Neural cell (in vitro differentiated cells): ENCODE results near the gene SNX13. TPM values are rescaled to one million over a fixed set of nuclear protein-coding genes. Genes with fewer than 3 reads are reported as not detected.

Experiments
- H2AFZ ChIP-seq: fragments of 200-600, 300-800 bp; sonication (generic), shearing (Covaris generic); 2 replicates; pipeline ENCODE4 v1.6.0; 2014; ENCODE audit warnings: low read depth, mild to moderate bottlenecking, antibody characterized with exemption, low read length, moderate library complexity
- H3F3A ChIP-seq: fragments of 200-600 bp; shearing (Covaris generic); 2 replicates; pipeline ENCODE4 v1.6.1; 2016; ENCODE audit warnings: mild to moderate bottlenecking, moderate library complexity, mixed read lengths, antibody characterized with exemption, low read length; ENCODE audit not compliant: insufficient read depth, poor library complexity, severe bottlenecking
- H3K27ac ChIP-seq: fragments of 200-600, 300-800 bp; sonication (generic), shearing (Covaris generic); 2 replicates; pipeline ENCODE4 v1.5.1; 2014; ENCODE audit warnings: mild to moderate bottlenecking, low read length, moderate library complexity
- H3K27me3 ChIP-seq: fragments of 300-800, 200-600 bp; sonication (generic), shearing (Covaris generic); 2 replicates; pipeline ENCODE4 v1.6.0; 2014; ENCODE audit warnings: mild to moderate bottlenecking, low read depth, low read length, moderate library complexity; ENCODE audit not compliant: insufficient read depth
- H3K36me3 ChIP-seq: fragments of 300-800, 200-600 bp; sonication (generic), shearing (Covaris generic); 2 replicates; pipeline ENCODE4 v1.5.1; 2014; ENCODE audit warnings: mild to moderate bottlenecking, antibody characterized with exemption, low read length, moderate library complexity; ENCODE audit not compliant: insufficient read depth
- H3K4me2 ChIP-seq: fragments of 300-800, 200-600 bp; sonication (generic), shearing (Covaris generic); 2 replicates; pipeline ENCODE4 v1.6.0; 2014; ENCODE audit warnings: mild to moderate bottlenecking, low read length
- H3K4me3 ChIP-seq: fragments of 300-800, 200-600 bp; sonication (generic), shearing (Covaris generic); 2 replicates; pipeline ENCODE4 v1.5.1; 2014; ENCODE audit warnings: mild to moderate bottlenecking, low read length, moderate library complexity
- H3K79me2 ChIP-seq: fragments of 200-600 bp; shearing (Covaris generic); replicated peaks from 2 replicates; pipeline ENCODE4 v1.6.0; 2014; ENCODE audit warnings: mild to moderate bottlenecking, low read length, moderate library complexity; ENCODE audit not compliant: insufficient read depth
- H3K9ac ChIP-seq: fragments of 300-800, 200-600 bp; sonication (generic), shearing (Covaris generic); 2 replicates; pipeline ENCODE4 v1.6.1; 2016; ENCODE audit warnings: mild to moderate bottlenecking, low read length, mixed read lengths
- H3K9me2 ChIP-seq: fragments of 200-600 bp; shearing (Covaris generic); 2 replicates; pipeline ENCODE4 v1.6.1; 2016; ENCODE audit warnings: mild to moderate bottlenecking, low read length, mixed read lengths; ENCODE audit not compliant: insufficient read depth
- H3K9me3 ChIP-seq: fragments of 200-600, 300-800 bp; sonication (generic), shearing (Covaris generic); 2 replicates; pipeline ENCODE4 v1.6.1; 2016; ENCODE audit warnings: mild to moderate bottlenecking, mixed run types, low read length, moderate library complexity, mixed read lengths
- H4K20me1 ChIP-seq: fragments of 200-600 bp; shearing (Covaris generic); 2 replicates; pipeline ENCODE4 v1.6.1; 2016; ENCODE audit warnings: mild to moderate bottlenecking, mixed run types; ENCODE audit not compliant: insufficient read depth
- EP300 ChIP-seq: fragments of 450-650 bp; conservative IDR thresholded peaks from 2 replicates; pipeline ENCODE4 v1.6.1; 2014; ENCODE audit warnings: antibody characterized with exemption, mild to moderate bottlenecking, moderate library complexity; ENCODE audit not compliant: poor library complexity, severe bottlenecking
- EZH2 ChIP-seq: fragments of 200-600, 300-800 bp; shearing (Covaris generic), sonication (generic); IDR thresholded peaks from 2 replicates; pipeline ENCODE4 v1.6.1; 2014; ENCODE audit warnings: antibody characterized with exemption, low read length, borderline replicate concordance, mild to moderate bottlenecking; ENCODE audit not compliant: insufficient read depth, poor library complexity, severe bottlenecking
- MXI1 ChIP-seq: fragments of 450-650 bp; conservative IDR thresholded peaks from 2 replicates; pipeline ENCODE4 v1.6.1; 2014; ENCODE audit warnings: antibody characterized with exemption, mild to moderate bottlenecking; ENCODE audit not compliant: poor library complexity, severe bottlenecking
- POLR2AphosphoS5 ChIP-seq: IDR thresholded peaks from 2 replicates; pipeline ENCODE4 v1.6.1; 2012
- RAD21 ChIP-seq: fragments of 450-650 bp; conservative IDR thresholded peaks from 2 replicates; pipeline ENCODE4 v1.6.1; 2014; ENCODE audit warnings: antibody characterized with exemption, mild to moderate bottlenecking, moderate library complexity
- REST ChIP-seq: IDR thresholded peaks from 2 replicates; pipeline ENCODE4 v1.6.1; 2012; ENCODE audit warnings: borderline replicate concordance
- SMC3 ChIP-seq: fragments of 450-650 bp; conservative IDR thresholded peaks from 2 replicates; pipeline ENCODE4 v1.6.1; 2014; ENCODE audit warnings: antibody characterized with exemption, mild to moderate bottlenecking, moderate library complexity; ENCODE audit not compliant: poor library complexity
- TAF1 ChIP-seq: IDR thresholded peaks from 2 replicates; pipeline ENCODE4 v1.6.1; 2012; ENCODE audit warnings: low read depth
- polyA plus RNA-seq: library from polyadenylated mRNA; depleted of rRNA; stranded (reverse); fragments of >200 nt; gene quantifications from 2 replicates; pipeline ENCODE4 v1.2.3, GENCODE V29; 2014
- TF ChIP-seq, protein P1 (sequence below): fragments of 450-650 bp; IDR thresholded peaks from 2 replicates; pipeline ENCODE4 v1.5.1; 2014; ENCODE audit warnings: antibody characterized with exemption, mild to moderate bottlenecking, moderate library complexity; ENCODE audit not compliant: poor library complexity, severe bottlenecking

The SNX13 gene
- polyA plus RNA-seq, 1 donor from 2014 or later = 50.6 TPM

- Histone ChIP-seq H3K4me2 (peak overlapping the region; percentile 83), H3K9ac (peak overlapping the region; percentile 93), H3K4me3 (peak overlapping the region; percentile 89), H3K79me2 (peaks cover 57% of the 10 kb centered on the region), H3K27me3 (no peaks in the 10 kb centered on the region), H3K9me3 (no peaks in the 10 kb centered on the region), H3K27ac (no peak overlapping the region), H4K20me1 (no peaks in the 10 kb centered on the region), H3K9me2 (no peaks in the 10 kb centered on the region), H3F3A (no peaks in the 10 kb centered on the region), H3K36me3 (no peaks in the 10 kb centered on the region), H2AFZ (no peak overlapping the region)
- TF ChIP-seq TAF1 (no peak), SMC3 (no peak), REST (no peak), EP300 (no peak), POLR2AphosphoS5 (no peak), EZH2 (no peak)
- TF ChIP-seq, protein P1, sequence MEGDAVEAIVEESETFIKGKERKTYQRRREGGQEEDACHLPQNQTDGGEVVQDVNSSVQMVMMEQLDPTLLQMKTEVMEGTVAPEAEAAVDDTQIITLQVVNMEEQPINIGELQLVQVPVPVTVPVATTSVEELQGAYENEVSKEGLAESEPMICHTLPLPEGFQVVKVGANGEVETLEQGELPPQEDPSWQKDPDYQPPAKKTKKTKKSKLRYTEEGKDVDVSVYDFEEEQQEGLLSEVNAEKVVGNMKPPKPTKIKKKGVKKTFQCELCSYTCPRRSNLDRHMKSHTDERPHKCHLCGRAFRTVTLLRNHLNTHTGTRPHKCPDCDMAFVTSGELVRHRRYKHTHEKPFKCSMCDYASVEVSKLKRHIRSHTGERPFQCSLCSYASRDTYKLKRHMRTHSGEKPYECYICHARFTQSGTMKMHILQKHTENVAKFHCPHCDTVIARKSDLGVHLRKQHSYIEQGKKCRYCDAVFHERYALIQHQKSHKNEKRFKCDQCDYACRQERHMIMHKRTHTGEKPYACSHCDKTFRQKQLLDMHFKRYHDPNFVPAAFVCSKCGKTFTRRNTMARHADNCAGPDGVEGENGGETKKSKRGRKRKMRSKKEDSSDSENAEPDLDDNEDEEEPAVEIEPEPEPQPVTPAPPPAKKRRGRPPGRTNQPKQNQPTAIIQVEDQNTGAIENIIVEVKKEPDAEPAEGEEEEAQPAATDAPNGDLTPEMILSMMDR = no peak
These were observed 1.1 kb downstream of the SNX13 start for GRCh38 chr7:17939211-17939605.

DNA sequence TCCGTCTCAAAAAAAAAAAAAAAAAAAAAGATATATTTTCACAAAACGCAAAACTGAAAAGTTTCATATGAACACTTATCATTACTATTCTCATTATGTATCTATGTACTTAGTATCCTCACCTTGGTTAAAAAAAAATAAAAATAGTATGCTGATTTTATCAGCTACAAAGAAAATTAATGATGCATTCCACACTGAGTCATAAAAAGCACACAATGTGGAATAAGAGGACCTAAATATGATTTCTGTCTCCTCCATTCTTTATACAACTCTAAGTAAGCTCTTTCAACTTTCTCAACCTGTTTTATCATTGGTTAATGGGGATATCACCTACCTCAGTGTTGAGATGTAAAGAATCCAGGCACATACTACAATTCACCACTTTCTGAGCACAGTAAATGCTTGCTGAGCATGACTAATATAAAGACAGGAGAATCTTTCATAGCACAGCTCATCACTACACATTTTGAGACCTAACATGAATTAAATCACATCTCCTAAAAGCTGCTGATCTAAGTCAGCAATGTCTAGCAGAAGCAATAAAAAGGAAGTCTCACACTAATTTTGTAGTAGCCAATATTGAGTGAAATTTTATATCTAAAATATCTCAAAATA is 2.7 kb downstream of the SNX13 start:
- H2AFZ ChIP-seq = no peak overlapping the region
- H3K9me3 ChIP-seq = no peaks in the 10 kb centered on the region
- no peaks in the 10 kb centered on the region for H3K9me2 ChIP-seq
- H3K4me3 ChIP-seq = peak overlapping the region; percentile 89
- no peak overlapping the region for H3K27ac ChIP-seq
- H3K79me2 ChIP-seq = peaks cover 68% of the 10 kb centered on the region
- peak overlapping the region; percentile 25 for H3K9ac ChIP-seq
- no peaks in the 10 kb centered on the region for H3K27me3 ChIP-seq
- no peaks in the 10 kb centered on the region for H3F3A ChIP-seq
- TF ChIP-seq MXI1 (no peak), EP300 (no peak)
- no peaks in the 10 kb centered on the region for H3K36me3 ChIP-seq
- H3K4me2 ChIP-seq = peak overlapping the region; percentile 83
- no peaks in the 10 kb centered on the region for H4K20me1 ChIP-seq

DNA sequence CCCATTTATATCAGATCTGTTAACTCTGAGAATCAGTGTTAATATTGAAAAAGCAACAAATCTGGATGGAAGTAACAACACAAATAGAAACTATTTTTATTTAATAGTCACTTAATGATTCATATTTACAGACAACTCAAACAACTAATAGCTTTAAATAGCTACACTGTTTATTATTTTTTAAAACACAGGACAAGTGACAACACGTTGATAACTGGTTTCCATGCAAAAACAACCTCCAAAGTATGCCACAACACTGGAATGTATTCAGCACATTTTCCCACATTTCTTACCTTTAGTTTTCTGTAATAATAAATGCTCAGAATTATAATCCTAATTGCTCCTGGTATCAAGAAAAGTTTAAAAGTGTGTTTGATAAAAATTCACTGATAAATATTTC is 4.0 kb downstream of the SNX13 start:
- no peak for TF ChIP-seq MXI1
- no peak for TF ChIP-seq POLR2AphosphoS5
- TF ChIP-seq, protein P1 = no peak
- TF ChIP-seq SMC3 = no peak
- no peak for TF ChIP-seq EP300
- TF ChIP-seq EZH2 = no peak
- no peak for TF ChIP-seq REST
- no peak for TF ChIP-seq RAD21
- no peak for TF ChIP-seq TAF1
- no peaks in the 10 kb centered on the region for H4K20me1 ChIP-seq

More for the DNA sequence above, 4.0 kb downstream of the SNX13 start:
- Histone ChIP-seq H3K9me2 (no peaks in the 10 kb centered on the region), H2AFZ (no peak overlapping the region), H3K9me3 (no peaks in the 10 kb centered on the region), H3K27me3 (no peaks in the 10 kb centered on the region), H3K9ac (no peak overlapping the region), H3K36me3 (no peaks in the 10 kb centered on the region), H3F3A (no peaks in the 10 kb centered on the region), H3K27ac (no peak overlapping the region), H3K4me3 (no peak overlapping the region), H3K79me2 (peaks cover 81% of the 10 kb centered on the region), H3K4me2 (no peak overlapping the region)
